Urothelium cell line (cell line): Measurements from ENCODE around the gene FLRT2.

Experiments
- DNase-seq: peaks from one replicate; pipeline ENCODE4 v3.0.0; 2011; ENCODE audit warnings: low spot score, mixed read lengths
- FAIRE-seq: peaks from 2 replicates; lab custom pipeline; 2011; peaks lifted over from hg19 to GRCh38; lab: Jason Lieb, UNC

The FLRT2 gene

DNA sequence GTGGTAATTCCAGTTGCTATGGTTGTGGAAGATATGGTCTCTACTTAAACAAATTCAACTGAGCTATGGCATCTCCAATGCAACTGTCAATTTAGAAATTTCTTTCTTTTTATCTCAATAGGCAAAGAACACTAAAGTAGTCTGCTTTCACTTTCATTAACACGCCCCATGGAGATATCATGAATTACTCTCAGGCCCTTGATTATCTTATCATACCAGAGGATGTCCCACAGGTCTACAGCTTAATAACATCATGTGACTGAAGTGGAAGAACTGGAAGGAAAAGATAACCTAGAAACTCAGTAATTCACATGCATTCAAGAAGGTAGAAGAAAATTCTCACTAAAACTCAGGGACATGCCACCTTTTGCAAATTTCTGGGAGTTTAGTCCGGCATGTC lies 114.3 kb downstream of the FLRT2 start:
- DNase-seq (no peak), FAIRE-seq (no peak)

DNA sequence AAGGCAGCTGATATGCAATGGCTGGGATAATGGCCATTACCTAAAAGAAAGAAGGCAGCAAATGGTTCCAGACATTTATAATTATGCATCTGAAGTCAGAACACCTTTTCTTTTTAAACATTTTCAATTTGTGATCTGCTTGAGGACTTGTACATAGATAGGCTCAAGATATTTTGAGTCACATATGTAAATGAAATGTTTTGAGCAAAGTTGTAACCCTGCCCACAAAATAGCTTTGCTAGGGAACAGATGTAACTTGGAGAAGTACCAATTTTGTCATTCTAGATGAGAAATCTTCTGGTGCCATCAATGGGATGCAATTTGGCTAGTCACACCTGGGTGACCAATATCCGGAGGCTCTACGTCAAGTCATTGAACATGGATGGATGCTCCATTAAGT lies 123.1 kb downstream of the FLRT2 start:
- no peak for DNase-seq
- FAIRE-seq: no peak

DNA sequence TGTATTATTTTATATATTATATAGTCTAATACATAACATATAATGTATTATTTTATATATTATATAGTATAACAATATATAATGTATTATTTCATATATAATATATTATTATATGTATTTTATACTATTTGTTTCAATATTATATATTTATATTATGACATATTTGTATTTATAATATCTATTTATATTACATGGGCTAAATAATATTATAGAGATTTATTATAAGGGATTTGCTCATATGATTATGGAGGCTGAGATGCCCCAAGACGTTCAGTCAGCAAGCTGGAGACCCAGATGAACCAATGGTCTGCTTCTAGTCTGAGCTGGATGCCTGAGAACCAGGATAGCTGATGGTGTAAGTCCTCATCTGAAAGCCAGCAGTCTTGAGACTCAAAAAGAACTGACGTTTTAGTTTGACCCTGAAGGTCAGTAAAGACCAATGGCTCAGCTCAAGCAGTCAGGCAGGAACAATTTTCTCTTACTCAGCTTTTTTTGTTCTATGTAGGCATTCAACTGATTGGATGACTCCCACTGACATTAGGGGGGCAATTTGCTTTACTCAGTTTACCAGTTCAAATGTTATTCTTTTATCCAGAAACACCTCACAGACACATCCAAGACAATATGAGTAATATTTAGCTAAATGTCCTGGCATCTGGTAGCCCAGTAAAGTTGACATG lies 130.4 kb downstream of the FLRT2 start:
- DNase-seq (no peak), FAIRE-seq (no peak)

DNA sequence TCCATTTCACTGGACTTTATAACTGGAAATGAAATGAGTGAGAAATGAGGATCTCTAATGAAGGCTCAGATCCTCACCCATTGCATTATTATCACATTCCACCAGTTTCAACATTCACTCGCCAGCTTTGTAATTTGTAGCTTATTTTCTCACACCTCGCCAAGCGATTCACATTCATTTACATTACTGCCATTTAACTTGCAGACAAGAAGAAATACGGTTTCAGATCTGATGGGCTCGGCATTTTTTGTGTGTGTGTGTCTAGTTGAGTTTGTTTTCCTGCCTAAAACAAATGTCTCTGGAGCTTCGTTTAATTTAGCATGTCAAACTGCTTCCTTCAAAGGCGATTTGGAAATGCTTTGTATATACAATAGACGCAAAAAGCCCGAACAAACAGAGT lies 132.2 kb downstream of the FLRT2 start:
- FAIRE-seq: no peak
- DNase-seq: no peak

DNA sequence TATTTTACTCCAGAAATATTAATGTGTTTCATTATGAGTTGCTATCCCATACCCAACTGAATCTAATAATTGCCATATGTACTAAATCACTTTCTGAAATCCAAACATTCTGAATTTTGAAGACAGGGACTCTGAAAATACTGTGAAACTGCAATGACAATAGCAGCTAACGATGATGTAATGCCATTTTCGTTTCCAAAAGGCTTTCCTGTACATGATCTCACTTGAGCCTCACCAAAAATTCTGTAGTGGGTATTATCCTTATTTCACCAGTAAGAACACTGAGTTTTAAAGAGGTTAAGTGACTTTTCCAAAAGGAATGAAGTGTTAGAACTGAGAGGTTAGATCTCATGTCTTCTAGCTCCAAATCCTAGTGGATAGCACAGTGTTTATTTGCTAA lies 133.3 kb downstream of the FLRT2 start:
- DNase-seq (no peak), FAIRE-seq (no peak)

DNA sequence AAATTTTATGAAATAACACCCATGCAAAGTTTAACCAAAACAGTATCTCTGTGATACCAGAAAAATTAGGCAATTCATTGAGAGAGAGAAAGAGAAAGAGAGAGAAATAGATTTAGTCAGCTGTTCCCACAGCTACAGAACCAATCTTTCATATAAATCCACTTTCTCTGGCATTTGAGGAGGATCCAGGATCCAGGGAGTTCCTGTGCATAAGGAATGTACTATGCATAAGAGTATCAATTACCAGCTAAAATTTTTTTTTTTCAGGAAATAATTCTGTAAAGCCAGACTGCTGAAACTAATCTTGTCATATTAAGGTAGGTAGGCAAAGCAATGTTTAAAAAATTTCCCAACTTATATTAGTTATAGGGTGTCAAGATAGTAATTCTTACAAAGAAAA lies 133.7 kb downstream of the FLRT2 start:
- no peak for DNase-seq
- no peak for FAIRE-seq

DNA sequence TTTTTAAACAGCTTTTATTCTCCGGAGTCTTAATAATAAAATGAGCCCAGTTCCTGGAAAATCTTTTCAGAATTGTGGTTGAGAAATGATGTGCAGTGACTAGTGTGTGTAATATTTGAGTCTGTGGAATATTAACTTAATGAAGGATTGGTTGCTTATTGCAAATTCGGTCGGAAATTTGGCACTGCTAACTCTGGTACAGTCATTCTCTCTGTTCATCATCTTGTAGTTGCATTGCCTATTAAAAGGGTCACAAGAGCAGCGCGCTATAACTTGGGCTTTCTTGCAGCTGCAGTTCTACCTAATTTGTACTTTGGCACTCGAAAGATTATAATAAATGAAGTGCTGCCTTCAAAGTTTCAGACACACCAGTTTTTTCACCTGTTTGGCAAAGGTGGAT lies 146.0 kb downstream of the FLRT2 start:
- DNase-seq: no peak
- no peak for FAIRE-seq

DNA sequence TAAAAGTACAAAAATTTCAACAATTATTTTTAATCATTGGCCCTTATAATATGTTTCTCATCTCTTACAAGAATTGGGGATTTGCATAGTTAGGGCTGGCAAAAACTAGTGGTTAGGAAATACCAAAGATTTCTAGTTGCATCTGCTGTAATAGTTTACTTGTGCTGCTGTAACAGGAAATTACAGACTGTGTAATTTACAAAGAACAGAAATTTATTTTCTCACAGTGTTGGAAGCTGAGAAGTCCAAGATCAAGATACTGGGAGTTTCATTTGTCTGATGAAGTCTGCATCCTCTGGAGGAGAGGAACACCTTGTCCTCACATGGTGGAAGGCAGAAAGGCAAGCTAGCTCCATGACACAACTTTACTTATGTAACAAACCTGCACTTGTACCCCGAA lies 157.0 kb downstream of the FLRT2 start:
- no peak for DNase-seq
- no peak for FAIRE-seq

DNA sequence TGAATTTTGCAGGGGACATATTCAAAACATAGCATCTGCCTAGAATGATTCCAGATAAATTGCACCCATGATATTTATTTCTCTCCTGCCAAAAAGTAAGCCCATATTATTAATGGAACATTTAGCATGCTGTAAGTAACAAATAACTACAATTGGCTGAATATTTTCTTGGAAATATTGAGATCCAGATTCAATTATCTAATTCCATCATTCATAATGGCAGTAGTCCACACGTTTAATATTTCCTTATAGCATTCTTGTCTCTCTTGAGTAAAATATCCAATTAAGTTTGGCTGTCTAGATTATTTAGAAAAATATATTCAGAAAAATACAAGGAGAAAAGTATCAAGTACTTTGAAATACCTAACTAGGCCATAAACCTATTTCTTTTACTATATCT lies 157.5 kb downstream of the FLRT2 start:
- FAIRE-seq (no peak), DNase-seq (no peak)

DNA sequence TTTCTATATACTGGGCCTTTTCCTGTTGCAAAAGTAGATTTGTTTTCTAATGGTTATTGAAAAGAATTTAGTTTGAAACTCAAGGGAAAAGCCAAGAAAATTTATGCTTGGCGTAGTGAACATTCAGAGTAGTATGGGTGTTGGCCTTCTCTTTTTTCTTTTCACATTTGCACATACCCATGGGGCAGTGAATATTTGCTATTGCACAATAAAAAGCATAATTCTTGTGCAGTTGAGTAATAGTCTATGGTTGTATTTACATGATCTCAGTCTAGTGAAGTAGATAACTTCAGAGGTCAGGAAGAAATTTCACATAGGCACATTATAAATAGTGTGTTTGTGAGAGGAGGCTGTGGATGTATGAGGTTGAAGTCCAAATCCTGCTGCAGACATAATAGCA lies 158.1 kb downstream of the FLRT2 start:
- FAIRE-seq (no peak), DNase-seq (no peak)

DNA sequence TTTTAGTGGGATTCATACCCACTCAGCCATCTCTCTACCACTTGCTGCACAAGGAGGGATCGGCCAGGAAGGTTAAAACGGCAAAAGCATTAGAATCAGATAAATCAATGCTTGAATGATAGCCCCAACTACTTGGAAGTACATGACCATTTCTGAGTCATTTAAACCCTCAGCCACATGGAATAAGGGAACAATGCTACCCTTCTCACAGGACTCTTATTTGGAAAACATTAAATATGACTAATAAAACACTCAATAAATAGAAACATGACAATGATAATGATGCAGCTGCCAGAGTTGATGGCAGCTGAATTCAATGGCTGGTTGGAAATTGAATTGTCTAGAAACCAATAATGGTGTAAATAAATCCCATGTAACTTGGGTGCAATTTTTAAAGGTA lies 165.4 kb downstream of the FLRT2 start:
- FAIRE-seq (no peak), DNase-seq (no peak)

DNA sequence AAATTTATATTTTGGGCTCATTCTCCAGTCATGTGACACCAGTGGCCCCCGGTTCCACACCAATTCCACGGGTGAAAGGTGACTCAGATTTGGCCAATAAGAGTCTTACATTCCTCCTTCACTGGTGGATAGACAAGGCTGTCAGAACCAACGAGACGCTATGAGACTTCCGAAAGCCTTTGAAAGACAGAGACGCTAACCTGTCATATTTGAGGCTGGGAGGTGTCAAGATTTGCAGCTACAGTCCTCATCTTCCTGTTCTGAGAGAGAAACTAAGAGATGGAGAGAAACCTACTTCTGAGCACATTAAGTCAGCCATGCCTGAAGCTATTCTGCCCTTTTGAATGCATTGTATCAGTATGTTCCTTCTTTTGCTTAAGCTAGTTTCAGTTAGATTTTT lies 171.2 kb downstream of the FLRT2 start:
- DNase-seq: no peak
- no peak for FAIRE-seq

DNA sequence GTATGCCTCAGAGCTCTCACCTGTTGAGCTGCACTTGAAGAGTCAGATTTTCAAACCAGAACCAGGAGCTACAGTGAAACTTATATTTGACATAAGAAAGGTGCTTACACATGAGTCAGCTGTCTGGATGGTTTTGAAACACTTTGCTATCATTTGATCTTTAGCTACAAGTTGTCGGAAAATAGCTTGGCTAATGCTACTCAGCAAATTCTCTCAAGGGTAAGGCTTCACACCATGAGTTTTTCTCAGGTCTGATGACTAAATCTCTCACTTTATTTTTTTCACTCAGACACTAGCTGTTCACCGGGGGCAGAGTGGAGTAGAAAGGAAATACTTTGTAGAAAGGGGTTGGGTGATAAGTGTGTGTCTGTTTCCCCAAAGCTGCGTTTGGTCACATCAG lies 171.8 kb downstream of the FLRT2 start:
- FAIRE-seq: no peak
- no peak for DNase-seq

DNA sequence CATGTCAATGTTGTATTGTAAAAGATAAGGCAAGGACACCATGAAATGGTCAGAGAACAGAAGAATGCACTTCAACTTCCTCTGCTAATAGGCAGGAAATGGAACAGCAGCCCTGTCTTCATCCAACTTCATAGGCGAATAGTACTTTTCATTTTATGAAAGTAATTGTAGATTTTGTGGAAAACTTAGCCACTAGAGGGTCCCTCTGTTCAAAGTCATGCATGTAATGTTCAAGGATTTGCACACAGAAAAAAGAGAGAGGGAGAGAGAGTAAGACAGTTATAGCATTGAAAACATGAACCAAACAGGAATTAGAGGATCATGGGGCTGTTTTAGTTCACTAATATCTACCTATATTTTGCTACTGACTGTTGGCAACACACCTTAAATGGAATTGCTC lies 172.2 kb downstream of the FLRT2 start:
- DNase-seq (no peak), FAIRE-seq (no peak)

DNA sequence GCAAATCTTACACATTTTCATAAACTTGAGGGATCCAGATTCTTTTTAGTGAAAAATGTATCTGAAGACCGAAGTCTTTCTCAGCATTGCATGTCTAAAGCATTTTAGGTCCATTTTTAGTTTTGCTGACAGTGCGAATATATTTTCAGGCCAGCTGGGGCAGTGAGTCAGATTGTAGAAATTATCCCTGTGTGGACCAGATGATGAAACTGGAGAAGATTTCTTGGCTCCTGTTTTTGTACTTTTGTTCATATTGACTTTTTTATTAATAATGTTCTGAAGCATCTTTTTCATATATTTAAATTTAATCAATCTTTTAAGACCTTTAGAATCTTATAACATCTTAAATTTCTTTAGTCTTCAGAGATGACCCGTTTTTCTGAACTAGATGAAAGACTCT lies 173.1 kb downstream of the FLRT2 start:
- FAIRE-seq (no peak), DNase-seq (no peak)
